Hair follicular keratinocyte (primary cell): ENCODE data around the gene TCAP. TPM values are rescaled to one million over a fixed set of nuclear protein-coding genes. Genes with fewer than 3 reads are reported as not detected.

Experiments used
- total RNA-seq: library from RNA; depleted of rRNA; stranded (reverse); fragments of >200 nt; gene quantifications from 2 replicates; pipeline ENCODE4 v1.2.3, GENCODE V29; 2015

TCAP gene, protein sequence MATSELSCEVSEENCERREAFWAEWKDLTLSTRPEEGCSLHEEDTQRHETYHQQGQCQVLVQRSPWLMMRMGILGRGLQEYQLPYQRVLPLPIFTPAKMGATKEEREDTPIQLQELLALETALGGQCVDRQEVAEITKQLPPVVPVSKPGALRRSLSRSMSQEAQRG
- 0.08 TPM in 1 of 2 replicates, not detected in the other for total RNA-seq

DNA sequence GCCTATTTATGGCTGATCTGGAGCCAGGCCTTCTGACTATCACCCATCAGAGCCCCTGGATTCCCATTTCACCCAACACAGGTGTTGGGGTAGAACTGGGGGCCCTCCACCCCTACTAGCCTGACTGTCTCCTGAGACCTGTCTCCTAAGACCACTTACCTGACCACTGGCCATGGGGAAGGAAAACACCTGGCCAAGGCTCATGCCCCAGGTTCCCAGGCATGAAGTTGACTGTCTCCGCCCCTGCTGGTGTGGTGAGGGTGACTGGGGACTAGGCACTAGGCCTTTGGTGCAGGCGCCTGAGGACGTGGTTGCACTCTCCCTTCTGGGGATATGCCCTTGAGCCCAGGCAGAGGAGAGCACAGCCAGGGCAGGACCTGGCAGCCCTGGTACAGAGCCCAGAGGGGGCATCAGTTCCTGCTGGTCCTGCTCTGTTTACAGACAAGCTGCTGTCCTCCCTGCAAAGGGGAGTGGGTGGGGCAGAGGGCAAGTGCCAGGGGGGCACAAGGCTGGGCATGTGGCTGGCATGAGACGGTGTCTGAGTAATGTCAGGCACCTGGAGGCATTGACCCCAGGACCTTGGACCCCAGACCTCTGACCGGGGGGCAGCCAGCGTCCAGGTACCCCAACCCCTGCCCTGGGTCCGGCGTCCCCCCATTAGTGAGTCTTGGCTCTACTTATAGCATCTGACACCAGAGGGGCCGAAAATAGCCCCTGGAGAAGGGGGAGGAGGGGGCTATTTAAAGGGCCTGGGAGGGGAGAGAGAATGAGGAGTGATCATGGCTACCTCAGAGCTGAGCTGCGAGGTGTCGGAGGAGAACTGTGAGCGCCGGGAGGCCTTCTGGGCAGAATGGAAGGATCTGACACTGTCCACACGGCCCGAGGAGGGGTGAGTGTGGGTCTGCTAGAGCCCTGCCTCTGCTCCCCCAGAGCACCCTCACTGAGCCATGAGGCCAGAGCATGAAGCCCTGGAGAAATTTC lies at the start of gene TCAP:
TCAP (plus strand) TSS at position 769 of the 981 bp plus-strand sequence; CDS start at position 780, 11 bp downstream.

DNA sequence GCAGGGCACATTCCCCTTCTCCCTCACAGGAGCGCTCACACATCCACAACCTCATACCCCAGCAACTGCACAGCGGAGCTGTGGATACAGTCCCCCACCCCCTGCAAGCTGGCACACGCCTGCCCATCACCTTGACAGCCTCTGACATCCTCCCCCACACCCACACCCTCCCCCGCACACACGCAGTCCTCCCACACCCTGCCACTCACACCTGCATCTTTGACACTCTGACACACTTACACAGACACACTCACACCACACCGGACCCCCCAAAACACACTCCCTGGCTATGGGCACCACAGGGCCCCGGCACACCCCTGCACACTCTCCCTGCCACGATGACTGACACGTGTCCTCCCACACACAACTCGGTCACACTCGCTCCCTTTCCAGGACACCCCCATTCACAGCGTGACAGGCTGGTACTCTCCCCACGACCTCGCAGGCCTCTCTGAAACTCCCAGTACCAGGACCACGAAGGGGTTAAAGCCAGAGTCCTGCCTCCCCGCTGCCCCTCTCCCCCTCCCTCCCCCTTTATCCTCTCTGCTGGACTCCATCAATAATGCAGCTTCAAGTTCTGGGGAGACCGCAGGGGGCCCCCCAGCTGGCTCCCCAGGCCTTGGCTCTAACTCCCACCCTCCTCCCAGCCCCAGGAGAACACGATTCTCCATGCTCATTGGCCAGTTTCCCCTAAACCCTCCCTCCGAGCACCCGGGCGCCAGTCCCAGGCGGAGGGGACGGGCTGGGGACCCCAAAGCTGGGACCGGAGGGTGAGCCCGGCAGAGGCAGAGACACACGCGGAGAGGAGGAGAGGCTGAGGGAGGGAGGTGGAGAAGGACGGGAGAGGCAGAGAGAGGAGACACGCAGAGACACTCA lies 38.7 kb upstream of the TCAP start, which contains the start of gene PPP1R1B:
PPP1R1B (plus strand) TSS at position 782 of the 876 bp plus-strand sequence. CDS start 441 bp downstream, outside the sequence.

DNA sequence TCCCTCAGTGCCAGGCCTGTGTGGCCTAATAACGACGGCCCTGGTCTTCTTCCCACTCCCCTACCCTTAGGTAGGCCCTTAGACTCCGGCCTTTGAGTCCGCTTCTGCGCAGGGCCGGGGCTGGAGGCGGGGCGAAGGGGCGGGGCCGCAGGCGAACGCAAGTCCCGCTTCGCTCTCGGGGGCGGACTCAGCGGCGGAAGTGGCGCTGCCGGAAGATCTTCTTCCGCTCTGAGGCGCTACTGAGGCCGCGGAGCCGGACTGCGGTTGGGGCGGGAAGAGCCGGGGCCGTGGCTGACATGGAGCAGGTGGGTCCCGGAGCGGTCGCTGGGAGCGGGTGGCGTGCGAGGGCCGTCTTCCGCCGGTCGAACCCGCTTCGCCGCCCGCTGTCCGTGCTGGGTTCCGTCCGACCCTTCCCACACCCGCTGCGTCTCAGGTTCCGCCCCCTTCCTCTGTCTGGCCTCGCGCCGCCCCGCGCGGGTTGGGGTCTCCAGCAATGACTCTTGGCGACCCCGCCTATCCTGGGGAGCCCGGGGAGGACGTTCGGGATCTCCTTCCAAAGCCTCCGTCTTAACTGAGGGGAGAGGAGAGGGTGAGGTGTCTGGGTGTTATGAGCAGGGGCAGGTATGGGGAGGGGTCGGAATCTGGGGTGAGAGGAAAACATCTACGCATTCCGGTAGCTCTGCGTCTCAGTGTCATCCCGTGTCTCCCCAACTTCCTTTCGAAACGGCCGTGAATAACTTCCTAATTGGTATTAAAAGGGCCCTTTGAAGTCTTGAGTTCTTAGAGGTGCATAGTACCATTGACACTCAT lies 28.0 kb upstream of the TCAP start, which contains the start of gene STARD3:
STARD3 (plus strand) TSS at position 218 of the 810 bp plus-strand sequence. CDS start 16,388 bp downstream, outside the sequence.

DNA sequence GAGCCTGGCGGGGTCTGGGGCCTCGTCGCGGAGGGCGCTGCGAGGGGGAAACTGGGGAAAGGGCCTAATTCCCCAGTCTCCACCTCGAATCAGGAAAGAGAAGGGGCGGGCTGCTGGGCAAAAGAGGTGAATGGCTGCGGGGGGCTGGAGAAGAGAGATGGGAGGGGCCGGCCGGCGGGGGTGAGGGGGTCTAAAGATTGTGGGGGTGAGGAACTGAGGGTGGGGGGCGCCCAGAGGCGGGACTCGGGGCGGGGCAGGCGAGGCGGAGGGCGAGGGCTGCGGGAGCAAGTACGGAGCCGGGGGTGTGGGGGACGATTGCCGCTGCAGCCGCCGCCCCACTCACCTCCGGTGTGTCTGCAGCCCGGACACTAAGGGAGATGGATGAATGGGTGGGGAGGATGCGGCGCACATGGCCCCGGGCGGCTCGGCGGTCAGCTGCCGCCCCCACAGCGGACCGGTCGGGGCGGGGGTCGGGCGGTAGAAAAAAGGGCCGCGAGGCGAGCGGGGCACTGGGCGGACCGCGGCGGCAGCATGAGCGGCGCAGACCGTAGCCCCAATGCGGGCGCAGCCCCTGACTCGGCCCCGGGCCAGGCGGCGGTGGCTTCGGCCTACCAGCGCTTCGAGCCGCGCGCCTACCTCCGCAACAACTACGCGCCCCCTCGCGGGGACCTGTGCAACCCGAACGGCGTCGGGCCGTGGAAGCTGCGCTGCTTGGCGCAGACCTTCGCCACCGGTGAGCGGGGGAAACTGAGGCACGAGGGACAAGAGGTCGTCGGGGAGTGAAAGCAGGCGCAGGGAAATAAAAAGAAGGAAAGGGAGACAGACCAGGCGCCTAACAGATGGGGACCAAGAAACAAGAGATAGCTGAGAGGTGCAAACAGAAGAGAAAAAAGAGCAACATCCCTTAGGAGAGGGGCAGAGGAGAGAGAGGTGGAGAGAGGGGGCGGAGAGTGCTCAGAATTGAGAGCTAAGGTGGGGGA lies 3.1 kb downstream of the TCAP start, which contains the start of gene PNMT:
PNMT (plus strand) TSS at position 509 of the 980 bp plus-strand sequence; CDS start at position 532, 23 bp downstream.

DNA sequence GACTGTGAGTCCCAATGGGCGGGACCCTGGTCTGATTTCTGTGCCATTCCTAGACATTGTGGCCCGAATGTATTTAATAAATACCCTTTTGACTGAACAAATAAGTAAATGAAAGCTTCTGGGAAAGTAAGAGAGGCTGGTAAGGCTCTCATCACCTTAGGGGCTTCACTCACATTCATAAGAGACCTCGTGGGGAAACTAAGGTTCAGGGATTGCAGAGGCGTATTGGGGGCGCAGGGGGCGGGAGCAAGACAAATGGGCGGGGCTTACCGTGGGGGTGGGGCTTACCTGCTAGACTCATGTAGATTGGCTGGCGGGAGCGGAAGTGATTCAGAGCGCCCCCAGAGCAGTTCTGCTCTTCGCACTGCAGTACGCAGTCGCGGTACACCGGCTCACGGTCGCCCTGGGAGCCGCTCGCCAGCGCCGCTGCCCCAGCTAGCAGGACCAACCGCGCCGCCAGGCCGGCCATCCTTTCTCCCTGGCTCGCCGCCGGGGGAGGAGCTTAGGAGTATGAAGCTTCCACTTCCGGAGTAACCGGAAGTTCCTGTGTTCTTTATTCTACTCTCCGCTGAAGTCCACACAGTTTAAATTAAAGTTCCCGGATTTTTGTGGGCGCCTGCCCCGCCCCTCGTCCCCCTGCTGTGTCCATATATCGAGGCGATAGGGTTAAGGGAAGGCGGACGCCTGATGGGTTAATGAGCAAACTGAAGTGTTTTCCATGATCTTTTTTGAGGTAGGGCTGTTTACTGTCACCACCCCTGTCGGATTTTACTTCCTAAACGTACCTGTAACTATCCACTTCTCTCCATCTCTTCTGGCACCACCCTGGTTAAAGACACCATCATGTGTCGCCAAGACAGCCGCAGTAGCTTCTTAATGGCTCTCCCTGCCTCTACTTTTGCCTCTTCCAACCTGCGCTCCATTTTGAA lies 22.7 kb downstream of the TCAP start, which contains the start of gene PGAP3:
PGAP3 (minus strand) TSS at position 512 of the 929 bp plus-strand sequence; CDS start at position 469, 43 bp downstream.

DNA sequence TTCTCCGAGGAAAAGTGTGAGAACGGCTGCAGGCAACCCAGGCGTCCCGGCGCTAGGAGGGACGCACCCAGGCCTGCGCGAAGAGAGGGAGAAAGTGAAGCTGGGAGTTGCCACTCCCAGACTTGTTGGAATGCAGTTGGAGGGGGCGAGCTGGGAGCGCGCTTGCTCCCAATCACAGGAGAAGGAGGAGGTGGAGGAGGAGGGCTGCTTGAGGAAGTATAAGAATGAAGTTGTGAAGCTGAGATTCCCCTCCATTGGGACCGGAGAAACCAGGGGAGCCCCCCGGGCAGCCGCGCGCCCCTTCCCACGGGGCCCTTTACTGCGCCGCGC lies 34.6 kb downstream of the TCAP start, which contains the start of gene ERBB2:
ERBB2 (plus strand) TSS at position 247 of the 330 bp plus-strand sequence. CDS start 175 bp downstream, outside the sequence.

Other genes with a start within 250 kb of the TCAP start
- 16.4 and 16.9 TPM in 2 replicates for gene MED1, start 214.1 kb upstream of the TCAP start, total RNA-seq
- gene CDK12, start 203.9 kb upstream of the TCAP start, total RNA-seq, result 17.4 and 20.6 TPM in 2 replicates
- gene NEUROD2, start 57.4 kb upstream of the TCAP start, total RNA-seq, result not detected in 2 replicates
- 0.15 and 0.39 TPM in 2 replicates for gene PPP1R1B, start 38.4 kb upstream of the TCAP start, total RNA-seq
- gene STARD3, start 28.2 kb upstream of the TCAP start, total RNA-seq, result 29.9 and 35.9 TPM in 2 replicates
- not detected in 2 replicates for gene PNMT, start 3.1 kb downstream of the TCAP start, total RNA-seq
- gene PGAP3, start 22.7 kb downstream of the TCAP start, total RNA-seq, result 3.9 and 7.2 TPM in 2 replicates
- gene ERBB2, start 34.7 kb downstream of the TCAP start, total RNA-seq, result 26.7 and 27.6 TPM in 2 replicates
- gene MIEN1, start 65.2 kb downstream of the TCAP start, total RNA-seq, result 45.8 and 58.5 TPM in 2 replicates
- 17.8 and 31.5 TPM in 2 replicates for gene GRB7, start 72.6 kb downstream of the TCAP start, total RNA-seq
- not detected in 2 replicates for gene IKZF3, start 199.0 kb downstream of the TCAP start, total RNA-seq
- gene ZPBP2, start 202.9 kb downstream of the TCAP start, total RNA-seq, result not detected in 2 replicates